Neural progenitor cell (in vitro differentiated cells): Measurements from ENCODE around the gene SERPINA9. TPM values are rescaled to one million over a fixed set of nuclear protein-coding genes. Genes with fewer than 3 reads are reported as not detected.
A peak's percentile ranks its signal among the peaks of the same experiment; 100 is the strongest.
"Not testable (repeated sequence)": the region's sequence is repeated elsewhere in the genome, so short reads cannot be mapped to it uniquely, and the experiment has no call there.

Experiments
- DNase-seq: peaks from one replicate; pipeline ENCODE4 v3.0.0-alpha.2; 2016; ENCODE audit warnings: low spot score
- H2AFZ ChIP-seq: fragments of 200-600 bp; sonication (generic); replicated peaks from 2 replicates; pipeline ENCODE4 v1.6.1; 2016; ENCODE audit warnings: antibody characterized with exemption
- H3F3A ChIP-seq: fragments of 200-600 bp; sonication (generic); 2 replicates; pipeline ENCODE4 v1.6.1; 2016; ENCODE audit warnings: antibody characterized with exemption, low read depth
- H3K27ac ChIP-seq: fragments of 200-600 bp; sonication (generic); 2 replicates; pipeline ENCODE4 v1.5.1; 2016; ENCODE audit warnings: mild to moderate bottlenecking
- H3K27me3 ChIP-seq: fragments of 200-600 bp; sonication (generic); 2 replicates; pipeline ENCODE4 v1.6.1; 2016; ENCODE audit warnings: mild to moderate bottlenecking, moderate library complexity
- H3K36me3 ChIP-seq: fragments of 200-600 bp; sonication (generic); 2 replicates; pipeline ENCODE4 v1.5.1; 2016
- H3K4me1 ChIP-seq: fragments of 200-600 bp; sonication (generic); 2 replicates; pipeline ENCODE4 v1.6.1; 2016; ENCODE audit warnings: mixed run types
- H3K4me2 ChIP-seq: fragments of 200-600 bp; sonication (generic); 2 replicates; pipeline ENCODE4 v1.6.1; 2016
- H3K4me3 ChIP-seq: fragments of 200-600 bp; sonication (generic); 2 replicates; pipeline ENCODE4 v1.5.1; 2016
- H3K79me2 ChIP-seq: fragments of 200-600 bp; sonication (generic); 2 replicates; pipeline ENCODE4 v1.6.1; 2016; ENCODE audit warnings: low read depth
- H3K9ac ChIP-seq: fragments of 200-600 bp; sonication (generic); 2 replicates; pipeline ENCODE4 v1.6.1; 2016
- H3K9me3 ChIP-seq: fragments of 200-600 bp; sonication (generic); 2 replicates; pipeline ENCODE4 v1.5.1; 2016; ENCODE audit warnings: low read depth
- H4K20me1 ChIP-seq: fragments of 200-600 bp; sonication (generic); 2 replicates; pipeline ENCODE4 v1.6.1; 2016; ENCODE audit warnings: low read depth
- H3K27ac Mint-ChIP-seq: 3 replicates; pipeline ENCODE4 v1.8.0; 2021; ENCODE audit warnings: mixed read lengths
- H3K27me3 Mint-ChIP-seq: 2 replicates; pipeline ENCODE4 v1.8.0; 2022; ENCODE audit warnings: low read depth, mild to moderate bottlenecking, inconsistent platforms, moderate library complexity, mixed read lengths; ENCODE audit not compliant: insufficient read depth
- H3K36me3 Mint-ChIP-seq: 3 replicates; pipeline ENCODE4 v1.8.0; 2021; ENCODE audit warnings: mixed read lengths
- H3K4me1 Mint-ChIP-seq: 3 replicates; pipeline ENCODE4 v1.8.0; 2021; ENCODE audit warnings: mixed read lengths
- H3K4me3 Mint-ChIP-seq: 3 replicates; pipeline ENCODE4 v1.8.0; 2021; ENCODE audit warnings: mild to moderate bottlenecking, moderate library complexity, mixed read lengths
- H3K9me3 Mint-ChIP-seq: 3 replicates; pipeline ENCODE4 v1.8.0; 2020; ENCODE audit warnings: mixed read lengths
- CTCF ChIP-seq: fragments of 200-600 bp; sonication (generic); IDR thresholded peaks from 2 replicates; pipeline ENCODE4 v1.5.1; 2017; ENCODE audit warnings: antibody characterized with exemption, mild to moderate bottlenecking
- EZH2 ChIP-seq: fragments of 200-600 bp; sonication (generic); IDR thresholded peaks from 2 replicates; pipeline ENCODE4 v1.6.1; 2017; ENCODE audit warnings: antibody characterized with exemption, mild to moderate bottlenecking, moderate library complexity
- EZH2phosphoT487 ChIP-seq: fragments of 200-600 bp; sonication (generic); IDR thresholded peaks from 2 replicates; pipeline ENCODE4 v1.6.1; 2017; ENCODE audit warnings: antibody characterized with exemption
- total RNA-seq: library from RNA; depleted of rRNA; stranded (reverse); fragments of >200 nt; gene quantifications from 2 replicates; pipeline ENCODE4 v1.2.3, GENCODE V29; 2015; ENCODE audit warnings: low replicate concordance

Gene SERPINA9
- total RNA-seq, 1 donor from 2014 or later, result not detected

GRCh38 chr14:94484481-94484880, 8.5 kb upstream of the SERPINA9 start:
- Histone ChIP-seq H3K4me3 (no peak overlapping the region), H3K27me3 (no peaks in the 10 kb centered on the region)
- TF ChIP-seq CTCF (no peak), EZH2 (no peak), EZH2phosphoT487 (no peak)

GRCh38 chr14:94483729-94484275, 7.8 kb upstream of the SERPINA9 start:
- no peaks in the 10 kb centered on the region for H3F3A ChIP-seq
- TF ChIP-seq EZH2, result no peak
- no peak for TF ChIP-seq CTCF
- TF ChIP-seq EZH2phosphoT487, result no peak
- H3K4me3 ChIP-seq, result no peak overlapping the region
- H3K79me2 ChIP-seq, result no peaks in the 10 kb centered on the region
- no peak overlapping the region for H3K4me2 ChIP-seq
- H3K4me3 Mint-ChIP-seq, result no peak overlapping the region
- peaks cover 11% of the 10 kb centered on the region for H3K4me1 ChIP-seq
- H3K27me3 Mint-ChIP-seq, result peaks cover 8% of the 10 kb centered on the region
- no peak overlapping the region for H2AFZ ChIP-seq
- H3K4me1 Mint-ChIP-seq, result peaks cover 11% of the 10 kb centered on the region
- H3K36me3 ChIP-seq, result no peaks in the 10 kb centered on the region
- no peaks in the 10 kb centered on the region for H3K36me3 Mint-ChIP-seq
- peak overlapping the region; percentile 42 for H3K27ac Mint-ChIP-seq
- no peaks in the 10 kb centered on the region for H3K27me3 ChIP-seq
- H3K27ac ChIP-seq, result no peak overlapping the region
- no peak for DNase-seq
- H4K20me1 ChIP-seq, result no peaks in the 10 kb centered on the region
- no peak overlapping the region for H3K9ac ChIP-seq
- peaks cover 9% of the 10 kb centered on the region for H3K9me3 Mint-ChIP-seq
- no peaks in the 10 kb centered on the region for H3K9me3 ChIP-seq

More at GRCh38 chr14:94484481-94484880, 8.5 kb upstream of the SERPINA9 start:
- DNase-seq, result no peak
- Mint-ChIP-seq H3K36me3 (no peaks in the 10 kb centered on the region), H3K9me3 (peaks cover 2% of the 10 kb centered on the region), H3K4me3 (no peak overlapping the region), H3K27me3 (peaks cover 8% of the 10 kb centered on the region), H3K27ac (no peak overlapping the region), H3K4me1 (peaks cover 11% of the 10 kb centered on the region)
- no peaks in the 10 kb centered on the region for H3K36me3 ChIP-seq
- H3K9me3 ChIP-seq, result no peaks in the 10 kb centered on the region
- no peak overlapping the region for H3K27ac ChIP-seq
- no peak overlapping the region for H3K9ac ChIP-seq
- no peak overlapping the region for H2AFZ ChIP-seq
- H3K4me1 ChIP-seq, result peaks cover 11% of the 10 kb centered on the region
- H3K4me2 ChIP-seq, result no peak overlapping the region
- H4K20me1 ChIP-seq, result no peaks in the 10 kb centered on the region
- no peaks in the 10 kb centered on the region for H3K79me2 ChIP-seq
- H3F3A ChIP-seq, result no peaks in the 10 kb centered on the region

- no peak overlapping the region for H3K4me2 ChIP-seq
- no peaks in the 10 kb centered on the region for H3K36me3 Mint-ChIP-seq
- H3K27ac ChIP-seq, result no peak overlapping the region
- no peak for DNase-seq
- H3K4me3 Mint-ChIP-seq, result no peak overlapping the region
- no peaks in the 10 kb centered on the region for H3K27me3 ChIP-seq
- H3K4me1 ChIP-seq, result peaks cover 11% of the 10 kb centered on the region
- H3F3A ChIP-seq, result no peaks in the 10 kb centered on the region
- H3K9me3 ChIP-seq, result peaks cover 4% of the 10 kb centered on the region
- H3K27me3 Mint-ChIP-seq, result peaks cover 8% of the 10 kb centered on the region
- peaks cover 9% of the 10 kb centered on the region for H3K9me3 Mint-ChIP-seq
- TF ChIP-seq EZH2 (no peak), EZH2phosphoT487 (no peak), CTCF (no peak)
- H2AFZ ChIP-seq, result no peak overlapping the region
- no peak overlapping the region for H3K4me3 ChIP-seq
- peaks cover 11% of the 10 kb centered on the region for H3K4me1 Mint-ChIP-seq
- no peak overlapping the region for H3K27ac Mint-ChIP-seq
- no peak overlapping the region for H3K9ac ChIP-seq
- H3K36me3 ChIP-seq, result no peaks in the 10 kb centered on the region
- H3K79me2 ChIP-seq, result no peaks in the 10 kb centered on the region
- no peaks in the 10 kb centered on the region for H4K20me1 ChIP-seq
These were observed 7.1 kb upstream of the SERPINA9 start for GRCh38 chr14:94483071-94483451.

GRCh38 chr14:94482132-94483070, 6.4 kb upstream of the SERPINA9 start:
- not testable (repeated sequence) for H3K27ac ChIP-seq, H3K4me3 Mint-ChIP-seq, H3K79me2 ChIP-seq, H3K4me3 ChIP-seq, H3K27me3 ChIP-seq, H3K9me3 ChIP-seq, H3K4me2 ChIP-seq, H3K36me3 Mint-ChIP-seq, H4K20me1 ChIP-seq, H3K27ac Mint-ChIP-seq, H3K27me3 Mint-ChIP-seq, H3F3A ChIP-seq, H3K9ac ChIP-seq, H3K36me3 ChIP-seq, H2AFZ ChIP-seq, DNase-seq
- Mint-ChIP-seq H3K9me3 (peaks cover 15% of the 10 kb centered on the region), H3K4me1 (peaks cover 11% of the 10 kb centered on the region)
- peaks cover 11% of the 10 kb centered on the region for H3K4me1 ChIP-seq
